Choroid plexus epithelial cell (primary cell): ENCODE results near the gene IL11.
"Not testable (repeated sequence)": the region's sequence is repeated elsewhere in the genome, so short reads cannot be mapped to it uniquely, and the experiment has no call there.

ENCODE experiments used
- DNase-seq: peaks from one replicate; pipeline ENCODE4 v3.0.0-alpha.2; 2010; ENCODE audit warnings: low read depth
- H3K4me3 ChIP-seq: 2 replicates; pipeline ENCODE4 v1.5.1; 2011; ENCODE audit warnings: low read depth, mild to moderate bottlenecking, control low read depth, low read length, moderate library complexity
- CTCF ChIP-seq: conservative IDR thresholded peaks from 2 replicates; pipeline ENCODE4 v1.5.1; 2011; ENCODE audit warnings: low read depth, mild to moderate bottlenecking, control low read depth, inconsistent platforms, low read length, moderate library complexity

Gene IL11

GRCh38 chr19:55407800-55408532, 37.7 kb upstream of the IL11 start:
- DNase-seq: peak; percentile 100
- no peak for TF ChIP-seq CTCF
- H3K4me3 ChIP-seq: peak overlapping the region; percentile 87

- H3K4me3 ChIP-seq: peak within 1 kb of the TSS; percentile 87
Measured at GRCh38 chr19:55407550-55407799, 37.2 kb upstream of the IL11 start, which contains the start of gene UBE2S. TSS of gene UBE2S (minus strand) at chr19:55407788. CDS start at chr19:55407589, 199 bp downstream.

GRCh38 chr19:55406826-55407549, 36.7 kb upstream of the IL11 start:
- H3K4me3 ChIP-seq: peak overlapping the region; percentile 87
- DNase-seq: peak; percentile 48
- TF ChIP-seq CTCF: no peak

More at GRCh38 chr19:55407550-55407799, 37.2 kb upstream of the IL11 start, which contains the start of gene UBE2S:
- not testable (repeated sequence) for DNase-seq

- no peak for TF ChIP-seq CTCF
- DNase-seq: no peak
- peak overlapping the region; percentile 87 for H3K4me3 ChIP-seq
Measured at GRCh38 chr19:55406091-55406825, 36.0 kb upstream of the IL11 start.

GRCh38 chr19:55405638-55406037, 35.4 kb upstream of the IL11 start:
- DNase-seq: no peak
- TF ChIP-seq CTCF: no peak
- H3K4me3 ChIP-seq: no peak overlapping the region

GRCh38 chr19:55402509-55402908, 32.2 kb upstream of the IL11 start:
- no peak for TF ChIP-seq CTCF
- no peak for DNase-seq
- H3K4me3 ChIP-seq: no peak overlapping the region

- DNase-seq, H3K4me3 ChIP-seq: not testable (repeated sequence)
Measured at GRCh38 chr19:55401390-55401789, 31.1 kb upstream of the IL11 start.
